ENCODE data around the gene STIL. TPM values are rescaled to one million over a fixed set of nuclear protein-coding genes. Genes with fewer than 3 reads are reported as not detected.

The STIL gene
- total RNA-seq, 1 experiment from 2014 or later, result 29.7 TPM

DNA sequence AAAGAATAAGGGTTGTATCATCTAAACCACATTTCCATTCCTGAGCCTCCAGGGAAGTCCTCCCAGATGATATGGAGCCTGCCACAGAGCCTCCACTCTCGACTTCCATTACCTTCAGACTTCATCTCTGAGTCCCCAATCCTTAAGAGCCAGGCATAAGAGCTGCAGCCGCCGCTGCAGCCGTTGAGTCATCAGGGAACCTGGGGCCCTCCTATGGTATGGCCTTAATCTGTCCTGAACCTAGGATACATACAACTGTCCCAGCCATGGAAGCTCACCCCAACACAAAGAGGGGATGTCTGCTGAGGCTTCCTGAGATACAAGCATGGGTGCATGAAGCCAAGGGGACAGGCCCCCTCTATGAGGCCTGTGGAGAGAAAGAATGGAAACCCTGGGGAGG, 98.2 kb downstream of the STIL start:
- Mint-ChIP-seq H3K27me3 (ENCODE audit: low read depth) (peaks cover 40% of the 10 kb centered on the region), H3K27ac (no peak overlapping the region), H3K9me3 (no peaks in the 10 kb centered on the region), H3K4me1 (peaks cover 7% of the 10 kb centered on the region), H3K4me3 (no peak overlapping the region), H3K36me3 (no peaks in the 10 kb centered on the region)
- no peak for ATAC-seq
- TF ChIP-seq, protein P1, sequence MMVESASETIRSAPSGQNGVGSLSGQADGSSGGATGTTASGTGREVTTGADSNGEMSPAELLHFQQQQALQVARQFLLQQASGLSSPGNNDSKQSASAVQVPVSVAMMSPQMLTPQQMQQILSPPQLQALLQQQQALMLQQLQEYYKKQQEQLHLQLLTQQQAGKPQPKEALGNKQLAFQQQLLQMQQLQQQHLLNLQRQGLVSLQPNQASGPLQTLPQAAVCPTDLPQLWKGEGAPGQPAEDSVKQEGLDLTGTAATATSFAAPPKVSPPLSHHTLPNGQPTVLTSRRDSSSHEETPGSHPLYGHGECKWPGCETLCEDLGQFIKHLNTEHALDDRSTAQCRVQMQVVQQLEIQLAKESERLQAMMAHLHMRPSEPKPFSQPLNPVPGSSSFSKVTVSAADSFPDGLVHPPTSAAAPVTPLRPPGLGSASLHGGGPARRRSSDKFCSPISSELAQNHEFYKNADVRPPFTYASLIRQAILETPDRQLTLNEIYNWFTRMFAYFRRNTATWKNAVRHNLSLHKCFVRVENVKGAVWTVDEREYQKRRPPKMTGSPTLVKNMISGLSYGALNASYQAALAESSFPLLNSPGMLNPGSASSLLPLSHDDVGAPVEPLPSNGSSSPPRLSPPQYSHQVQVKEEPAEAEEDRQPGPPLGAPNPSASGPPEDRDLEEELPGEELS (CRISPR knock-in tag; IDR thresholded peaks at IDR 0.05), result no peak
- TF ChIP-seq, protein P2, sequence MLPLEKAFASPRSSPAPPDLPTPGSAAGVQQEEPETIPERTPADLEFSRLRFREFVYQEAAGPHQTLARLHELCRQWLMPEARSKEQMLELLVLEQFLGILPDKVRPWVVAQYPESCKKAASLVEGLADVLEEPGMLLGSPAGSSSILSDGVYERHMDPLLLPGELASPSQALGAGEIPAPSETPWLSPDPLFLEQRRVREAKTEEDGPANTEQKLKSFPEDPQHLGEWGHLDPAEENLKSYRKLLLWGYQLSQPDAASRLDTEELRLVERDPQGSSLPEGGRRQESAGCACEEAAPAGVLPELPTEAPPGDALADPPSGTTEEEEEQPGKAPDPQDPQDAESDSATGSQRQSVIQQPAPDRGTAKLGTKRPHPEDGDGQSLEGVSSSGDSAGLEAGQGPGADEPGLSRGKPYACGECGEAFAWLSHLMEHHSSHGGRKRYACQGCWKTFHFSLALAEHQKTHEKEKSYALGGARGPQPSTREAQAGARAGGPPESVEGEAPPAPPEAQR (CRISPR knock-in tag; IDR thresholded peaks at IDR 0.05), result no peak
- TF ChIP-seq SMAD3 (CRISPR knock-in tag; IDR thresholded peaks at IDR 0.05; ENCODE audit: borderline replicate concordance) (no peak), TEAD1 (CRISPR knock-in tag; IDR thresholded peaks at IDR 0.05) (no peak), NR3C1 (CRISPR knock-in tag; conservative IDR thresholded peaks at IDR 0.05; ENCODE audit: low read depth) (no peak), ZNF671 (CRISPR knock-in tag; IDR thresholded peaks at IDR 0.05) (no peak), ATF1 (CRISPR knock-in tag; IDR thresholded peaks at IDR 0.05) (no peak), ZNF416 (CRISPR knock-in tag; IDR thresholded peaks at IDR 0.05) (no peak), FOXJ3 (CRISPR knock-in tag; IDR thresholded peaks at IDR 0.05; ENCODE audit: borderline replicate concordance) (no peak), CBFB (CRISPR knock-in tag; IDR thresholded peaks at IDR 0.05; ENCODE audit: low read depth) (no peak), GABPB1 (CRISPR knock-in tag; IDR thresholded peaks at IDR 0.05) (no peak), ZNF121 (CRISPR knock-in tag; IDR thresholded peaks at IDR 0.05) (no peak)
- TF ChIP-seq, protein P3, sequence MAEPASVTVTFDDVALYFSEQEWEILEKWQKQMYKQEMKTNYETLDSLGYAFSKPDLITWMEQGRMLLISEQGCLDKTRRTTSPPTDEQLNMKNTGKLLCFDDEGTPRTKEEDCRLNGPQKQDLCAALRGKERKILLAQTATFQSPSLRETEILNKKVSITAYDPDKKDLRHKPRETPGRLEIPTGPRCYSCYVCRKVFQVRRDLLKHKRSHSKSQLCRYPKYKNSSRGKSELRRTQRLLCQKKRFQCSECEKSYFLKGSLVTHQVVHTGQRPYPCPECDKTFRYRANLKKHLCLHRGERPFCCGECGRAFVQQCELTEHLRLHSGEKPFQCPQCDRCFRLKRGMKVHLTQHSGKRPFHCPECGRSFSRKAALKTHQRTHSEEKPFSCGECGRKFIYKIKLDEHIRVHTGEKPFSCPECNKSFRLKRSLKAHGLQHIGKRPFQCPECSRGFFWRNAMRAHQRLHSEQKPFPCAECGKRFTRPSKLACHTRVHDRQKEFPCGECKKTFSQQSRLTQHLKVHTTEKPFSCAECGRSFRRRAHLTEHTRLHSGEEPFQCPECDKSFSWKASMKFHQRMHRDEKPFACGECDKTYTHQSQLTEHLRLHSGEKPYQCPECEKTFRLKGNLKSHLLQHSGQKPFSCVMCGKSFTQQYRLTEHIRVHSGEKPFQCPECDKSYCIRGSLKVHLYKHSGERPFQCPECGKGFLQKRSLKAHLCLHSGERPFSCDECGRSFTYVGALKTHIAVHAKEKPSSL (CRISPR knock-in tag; conservative IDR thresholded peaks at IDR 0.05), result no peak
- TF ChIP-seq, protein P4, sequence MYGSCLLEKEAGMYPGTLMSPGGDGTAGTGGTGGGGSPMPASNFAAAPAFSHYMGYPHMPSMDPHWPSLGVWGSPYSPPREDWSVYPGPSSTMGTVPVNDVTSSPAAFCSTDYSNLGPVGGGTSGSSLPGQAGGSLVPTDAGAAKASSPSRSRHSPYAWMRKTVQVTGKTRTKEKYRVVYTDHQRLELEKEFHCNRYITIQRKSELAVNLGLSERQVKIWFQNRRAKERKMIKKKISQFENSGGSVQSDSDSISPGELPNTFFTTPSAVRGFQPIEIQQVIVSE (CRISPR knock-in tag; IDR thresholded peaks at IDR 0.05; ENCODE audit: borderline replicate concordance), result no peak
- TF ChIP-seq, protein P5, sequence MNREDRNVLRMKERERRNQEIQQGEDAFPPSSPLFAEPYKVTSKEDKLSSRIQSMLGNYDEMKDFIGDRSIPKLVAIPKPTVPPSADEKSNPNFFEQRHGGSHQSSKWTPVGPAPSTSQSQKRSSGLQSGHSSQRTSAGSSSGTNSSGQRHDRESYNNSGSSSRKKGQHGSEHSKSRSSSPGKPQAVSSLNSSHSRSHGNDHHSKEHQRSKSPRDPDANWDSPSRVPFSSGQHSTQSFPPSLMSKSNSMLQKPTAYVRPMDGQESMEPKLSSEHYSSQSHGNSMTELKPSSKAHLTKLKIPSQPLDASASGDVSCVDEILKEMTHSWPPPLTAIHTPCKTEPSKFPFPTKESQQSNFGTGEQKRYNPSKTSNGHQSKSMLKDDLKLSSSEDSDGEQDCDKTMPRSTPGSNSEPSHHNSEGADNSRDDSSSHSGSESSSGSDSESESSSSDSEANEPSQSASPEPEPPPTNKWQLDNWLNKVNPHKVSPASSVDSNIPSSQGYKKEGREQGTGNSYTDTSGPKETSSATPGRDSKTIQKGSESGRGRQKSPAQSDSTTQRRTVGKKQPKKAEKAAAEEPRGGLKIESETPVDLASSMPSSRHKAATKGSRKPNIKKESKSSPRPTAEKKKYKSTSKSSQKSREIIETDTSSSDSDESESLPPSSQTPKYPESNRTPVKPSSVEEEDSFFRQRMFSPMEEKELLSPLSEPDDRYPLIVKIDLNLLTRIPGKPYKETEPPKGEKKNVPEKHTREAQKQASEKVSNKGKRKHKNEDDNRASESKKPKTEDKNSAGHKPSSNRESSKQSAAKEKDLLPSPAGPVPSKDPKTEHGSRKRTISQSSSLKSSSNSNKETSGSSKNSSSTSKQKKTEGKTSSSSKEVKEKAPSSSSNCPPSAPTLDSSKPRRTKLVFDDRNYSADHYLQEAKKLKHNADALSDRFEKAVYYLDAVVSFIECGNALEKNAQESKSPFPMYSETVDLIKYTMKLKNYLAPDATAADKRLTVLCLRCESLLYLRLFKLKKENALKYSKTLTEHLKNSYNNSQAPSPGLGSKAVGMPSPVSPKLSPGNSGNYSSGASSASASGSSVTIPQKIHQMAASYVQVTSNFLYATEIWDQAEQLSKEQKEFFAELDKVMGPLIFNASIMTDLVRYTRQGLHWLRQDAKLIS (CRISPR knock-in tag; IDR thresholded peaks at IDR 0.05; ENCODE audit: borderline replicate concordance), result no peak
- no peak for DNase-seq (ENCODE audit: low spot score)
- POLR2A ChIA-PET, result no interaction called here
- CTCF ChIA-PET, result interaction anchor here (0.6 kb wide), 1 partner anchor 23 kb away, joined by 4 read pairs; no protein-coding TSS in a partner anchor

DNA sequence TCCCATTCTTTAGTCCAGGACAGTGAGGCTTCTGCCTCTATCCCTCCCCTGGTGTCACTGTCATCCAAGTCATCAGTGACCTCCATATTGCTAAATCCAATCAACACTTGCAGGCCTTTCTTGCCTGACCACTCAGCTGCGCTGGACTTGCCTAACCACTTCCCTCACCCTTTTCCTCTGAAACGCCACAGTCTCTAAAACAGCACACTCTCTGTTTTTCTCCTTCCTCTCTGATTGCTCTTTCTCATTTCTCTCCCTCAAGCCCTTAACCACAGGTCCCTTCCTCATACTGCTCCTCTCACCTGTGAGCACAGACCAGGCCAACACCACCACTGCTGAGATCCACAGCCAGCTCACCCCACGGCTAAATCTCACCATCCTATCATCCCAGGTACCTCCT, 99.4 kb downstream of the STIL start:
- DNase-seq (ENCODE audit: low spot score), result no peak
- CTCF ChIA-PET, result interaction anchor here (1.7 kb wide), 1 partner anchor 21 kb away, joined by 7 read pairs; no protein-coding TSS in a partner anchor
- POLR2A ChIA-PET, result no interaction called here
- H3K27me3 Mint-ChIP-seq (ENCODE audit: low read depth), result peaks cover 50% of the 10 kb centered on the region
- H3K36me3 Mint-ChIP-seq, result no peaks in the 10 kb centered on the region
- no peak for TF ChIP-seq FOXK1 (CRISPR knock-in tag; IDR thresholded peaks at IDR 0.05)
- no peak for TF ChIP-seq PRRX2 (CRISPR knock-in tag; IDR thresholded peaks at IDR 0.05)
- TF ChIP-seq, protein P6, sequence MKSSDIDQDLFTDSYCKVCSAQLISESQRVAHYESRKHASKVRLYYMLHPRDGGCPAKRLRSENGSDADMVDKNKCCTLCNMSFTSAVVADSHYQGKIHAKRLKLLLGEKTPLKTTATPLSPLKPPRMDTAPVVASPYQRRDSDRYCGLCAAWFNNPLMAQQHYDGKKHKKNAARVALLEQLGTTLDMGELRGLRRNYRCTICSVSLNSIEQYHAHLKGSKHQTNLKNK (CRISPR knock-in tag; IDR thresholded peaks at IDR 0.05), result no peak
- TF ChIP-seq, protein P7, sequence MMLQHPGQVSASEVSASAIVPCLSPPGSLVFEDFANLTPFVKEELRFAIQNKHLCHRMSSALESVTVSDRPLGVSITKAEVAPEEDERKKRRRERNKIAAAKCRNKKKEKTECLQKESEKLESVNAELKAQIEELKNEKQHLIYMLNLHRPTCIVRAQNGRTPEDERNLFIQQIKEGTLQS (CRISPR knock-in tag; conservative IDR thresholded peaks at IDR 0.05), result no peak
- TF ChIP-seq ZNF121 (CRISPR knock-in tag; IDR thresholded peaks at IDR 0.05), result no peak
- TF ChIP-seq, protein P8, sequence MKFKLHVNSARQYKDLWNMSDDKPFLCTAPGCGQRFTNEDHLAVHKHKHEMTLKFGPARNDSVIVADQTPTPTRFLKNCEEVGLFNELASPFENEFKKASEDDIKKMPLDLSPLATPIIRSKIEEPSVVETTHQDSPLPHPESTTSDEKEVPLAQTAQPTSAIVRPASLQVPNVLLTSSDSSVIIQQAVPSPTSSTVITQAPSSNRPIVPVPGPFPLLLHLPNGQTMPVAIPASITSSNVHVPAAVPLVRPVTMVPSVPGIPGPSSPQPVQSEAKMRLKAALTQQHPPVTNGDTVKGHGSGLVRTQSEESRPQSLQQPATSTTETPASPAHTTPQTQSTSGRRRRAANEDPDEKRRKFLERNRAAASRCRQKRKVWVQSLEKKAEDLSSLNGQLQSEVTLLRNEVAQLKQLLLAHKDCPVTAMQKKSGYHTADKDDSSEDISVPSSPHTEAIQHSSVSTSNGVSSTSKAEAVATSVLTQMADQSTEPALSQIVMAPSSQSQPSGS (CRISPR knock-in tag; IDR thresholded peaks at IDR 0.05; ENCODE audit: borderline replicate concordance, low read depth), result no peak
- TF ChIP-seq SMAD4 (CRISPR knock-in tag; IDR thresholded peaks at IDR 0.05), result no peak
- H3K4me3 Mint-ChIP-seq, result no peak overlapping the region
- no peak for ATAC-seq
- no peak overlapping the region for H3K27ac Mint-ChIP-seq
- H3K9me3 Mint-ChIP-seq, result no peaks in the 10 kb centered on the region
- H3K4me1 Mint-ChIP-seq, result peaks cover 15% of the 10 kb centered on the region
